CMK (cell line): Measurements from ENCODE around the gene OR8D2.

Source experiments
- DNase-seq: peaks from one replicate; pipeline ENCODE4 v3.0.0-alpha.2; 2010; ENCODE audit warnings: low read depth

Gene OR8D2

GRCh38 chr11:124320097-124320496, at the start of gene OR8D2:
Gene OR8D2 (minus strand): TSS chr11:124320197. CDS start chr11:124320197, 0 bp downstream.
- DNase-seq, result no peak

- no peak for DNase-seq
Measured at GRCh38 chr11:124359566-124359965, 39.6 kb upstream of the OR8D2 start.

- DNase-seq, result no peak
Measured at GRCh38 chr11:124346311-124346955, 26.4 kb upstream of the OR8D2 start.

- no peak for DNase-seq
Measured at GRCh38 chr11:124344346-124344745, 24.3 kb upstream of the OR8D2 start.

GRCh38 chr11:124340142-124340447, 20.1 kb upstream of the OR8D2 start:
- DNase-seq, result no peak

GRCh38 chr11:124339396-124340141, 19.6 kb upstream of the OR8D2 start:
- DNase-seq, result no peak

GRCh38 chr11:124331873-124332272, 11.9 kb upstream of the OR8D2 start:
- no peak for DNase-seq

GRCh38 chr11:124329787-124330478, 9.9 kb upstream of the OR8D2 start:
- no peak for DNase-seq

GRCh38 chr11:124327775-124328174, 7.8 kb upstream of the OR8D2 start:
- no peak for DNase-seq

GRCh38 chr11:124322356-124322755, 2.4 kb upstream of the OR8D2 start:
- no peak for DNase-seq

- no peak for DNase-seq
Measured at GRCh38 chr11:124315052-124315451, 4.9 kb downstream of the OR8D2 start.

GRCh38 chr11:124313849-124314248, 6.1 kb downstream of the OR8D2 start, which contains the start of gene OR8D1:
Gene OR8D1 (minus strand): TSS chr11:124313949. CDS start chr11:124310766, 3,183 bp downstream.
- DNase-seq, result no peak

GRCh38 chr11:124313131-124313530, 6.9 kb downstream of the OR8D2 start:
- no peak for DNase-seq

- no peak for DNase-seq
Measured at GRCh38 chr11:124311670-124312069, 8.3 kb downstream of the OR8D2 start.

GRCh38 chr11:124311269-124311668, 8.7 kb downstream of the OR8D2 start:
- DNase-seq, result no peak

- DNase-seq, result no peak
Measured at GRCh38 chr11:124310721-124311120, 9.3 kb downstream of the OR8D2 start.

GRCh38 chr11:124307093-124307492, 12.9 kb downstream of the OR8D2 start:
- DNase-seq, result no peak

GRCh38 chr11:124302347-124303125, 17.5 kb downstream of the OR8D2 start:
- no peak for DNase-seq

GRCh38 chr11:124301548-124301947, 18.4 kb downstream of the OR8D2 start:
- no peak for DNase-seq

GRCh38 chr11:124297921-124298320, 22.1 kb downstream of the OR8D2 start:
- no peak for DNase-seq

- no peak for DNase-seq
Measured at GRCh38 chr11:124296016-124296415, 24.0 kb downstream of the OR8D2 start.

- DNase-seq, result no peak
Measured at GRCh38 chr11:124294687-124295086, 25.3 kb downstream of the OR8D2 start.
